Trophoblast cell (in vitro differentiated cells and primary cell): Measurements from ENCODE around the gene PLA2G15.
A peak's percentile ranks its signal among the peaks of the same experiment; 100 is the strongest.

Experiments used
- DNase-seq, 2 donors: peaks; one replicate each; pipeline ENCODE4 v3.0.0-alpha.2; 2016
- H2AFZ ChIP-seq: 2 replicates; pipeline ENCODE4 v1.6.1; 2013; ENCODE audit warnings: low read length, moderate library complexity, mild to moderate bottlenecking; ENCODE audit not compliant: insufficient read depth, poor library complexity
- H2AK5ac ChIP-seq: 2 replicates; pipeline ENCODE4 v1.6.1; 2013; ENCODE audit warnings: mild to moderate bottlenecking, low read length
- H2BK120ac ChIP-seq: 2 replicates; pipeline ENCODE4 v1.6.1; 2013; ENCODE audit warnings: low read length, mild to moderate bottlenecking, moderate library complexity; ENCODE audit not compliant: insufficient read depth, poor library complexity
- H2BK12ac ChIP-seq: 2 replicates; pipeline ENCODE4 v1.6.1; 2013; ENCODE audit warnings: mild to moderate bottlenecking, low read length, moderate library complexity
- H2BK5ac ChIP-seq: 2 replicates; pipeline ENCODE4 v1.6.1; 2013; ENCODE audit warnings: low read length, low read depth, moderate library complexity, mild to moderate bottlenecking; ENCODE audit not compliant: poor library complexity
- H3K14ac ChIP-seq: 2 replicates; pipeline ENCODE4 v1.6.1; 2013; ENCODE audit warnings: mild to moderate bottlenecking, low read length
- H3K18ac ChIP-seq: 2 replicates; pipeline ENCODE4 v1.6.1; 2013; ENCODE audit warnings: mild to moderate bottlenecking, low read length
- H3K23ac ChIP-seq: 2 replicates; pipeline ENCODE4 v1.6.1; 2013; ENCODE audit warnings: low read length
- H3K27ac ChIP-seq: 2 replicates; pipeline ENCODE4 v1.5.1; 2013; ENCODE audit warnings: low read depth, mild to moderate bottlenecking, inconsistent platforms, low read length, moderate library complexity
- H3K27me3 ChIP-seq: 2 replicates; pipeline ENCODE4 v1.6.1; 2013; ENCODE audit warnings: inconsistent platforms, mild to moderate bottlenecking, low read length, moderate library complexity; ENCODE audit not compliant: insufficient read depth
- H3K36me3 ChIP-seq, 2 experiments: 1 replicate in 1 of 2; 2 replicates in 1 of 2; pipeline ENCODE4 v1.6.1; 2013; ENCODE audit warnings: low read length in 2 of 2, mild to moderate bottlenecking in 2 of 2, moderate library complexity in 1 of 2; ENCODE audit not compliant: insufficient read depth in 2 of 2, control insufficient read depth in 1 of 2
- H3K4ac ChIP-seq: 2 replicates; pipeline ENCODE4 v1.6.1; 2013; ENCODE audit warnings: low read depth, mild to moderate bottlenecking, low read length, moderate library complexity
- H3K4me1 ChIP-seq, 2 experiments: 1 replicate in 1 of 2; 2 replicates in 1 of 2; pipeline ENCODE4 v1.6.1; 2013; ENCODE audit warnings: low read length in 2 of 2, mild to moderate bottlenecking in 2 of 2, moderate library complexity in 1 of 2; ENCODE audit not compliant: insufficient read depth in 2 of 2, control insufficient read depth in 1 of 2
- H3K4me2 ChIP-seq: 2 replicates; pipeline ENCODE4 v1.6.1; 2013; ENCODE audit warnings: inconsistent platforms, mild to moderate bottlenecking, low read length, moderate library complexity
- H3K4me3 ChIP-seq: 2 replicates; pipeline ENCODE4 v1.5.1; 2013; ENCODE audit warnings: mild to moderate bottlenecking, low read depth, low read length, inconsistent platforms
- H3K79me1 ChIP-seq: one replicate; pipeline ENCODE4 v1.6.1; 2013; ENCODE audit warnings: low read length
- H3K79me2 ChIP-seq: 2 replicates; pipeline ENCODE4 v1.6.1; 2013; ENCODE audit warnings: low read length, mild to moderate bottlenecking; ENCODE audit not compliant: control insufficient read depth, insufficient read depth, poor library complexity
- H3K9ac ChIP-seq: 2 replicates; pipeline ENCODE4 v1.6.1; 2013; ENCODE audit warnings: mild to moderate bottlenecking, low read length
- H3K9me3 ChIP-seq: 2 replicates; pipeline ENCODE4 v1.6.1; 2013; ENCODE audit warnings: low read depth, mild to moderate bottlenecking, control low read depth, inconsistent platforms, low read length; ENCODE audit not compliant: insufficient read depth
- H4K12ac ChIP-seq: 2 replicates; pipeline ENCODE4 v1.6.1; 2013; ENCODE audit warnings: low read depth, mild to moderate bottlenecking, low read length, moderate library complexity
- H4K8ac ChIP-seq: 2 replicates; pipeline ENCODE4 v1.6.1; 2013; ENCODE audit warnings: low read depth, mild to moderate bottlenecking, low read length, moderate library complexity
- H4K91ac ChIP-seq: one replicate; pipeline ENCODE4 v1.6.1; 2013; ENCODE audit warnings: low read depth, mild to moderate bottlenecking, low read length, moderate library complexity
- WGBS: extraction: QIAGEN DNeasy Blood & Tissue Kit; methylation state at CpG from one replicate; pipeline ENCODE4 v1.1.7; 2013; ENCODE audit warnings: missing lambda C conversion rate; ENCODE audit not compliant: insufficient read length, insufficient coverage; ENCODE audit errors: extremely low coverage; 5-methylcytosine and 5-hydroxymethylcytosine counted together

Gene PLA2G15

GRCh38 chr16:68217506-68217905 lies 27.7 kb upstream of the PLA2G15 start:
- H3K4me2 ChIP-seq = no peak overlapping the region
- no peak overlapping the region for H2AK5ac ChIP-seq
- no peak overlapping the region for H3K27ac ChIP-seq
- H2BK12ac ChIP-seq = no peak overlapping the region
- H3K14ac ChIP-seq = no peak overlapping the region
- H3K4ac ChIP-seq = no peak overlapping the region
- H3K79me1 ChIP-seq = no peaks in the 10 kb centered on the region
- no peak for DNase-seq
- no peaks in the 10 kb centered on the region for H3K79me2 ChIP-seq
- peaks cover 0 to 3% of the 10 kb centered on the region in 2 experiments for H3K4me1 ChIP-seq
- no peak overlapping the region for H2BK120ac ChIP-seq
- no peak overlapping the region for H4K12ac ChIP-seq
- no peaks in the 10 kb centered on the region for H3K36me3 ChIP-seq
- H3K9ac ChIP-seq = no peak overlapping the region
- no peak overlapping the region for H4K8ac ChIP-seq
- H3K27me3 ChIP-seq = no peaks in the 10 kb centered on the region
- WGBS = no CpG with 5 or more reads among the region's 4 CpGs
- H4K91ac ChIP-seq = no peak overlapping the region
- H3K18ac ChIP-seq = no peak overlapping the region
- no peak overlapping the region for H2AFZ ChIP-seq
- H3K23ac ChIP-seq = no peak overlapping the region
- no peak overlapping the region for H3K4me3 ChIP-seq
- H2BK5ac ChIP-seq = no peak overlapping the region
- no peaks in the 10 kb centered on the region for H3K9me3 ChIP-seq

- no CpG with 5 or more reads among the region's 6 CpGs for WGBS
- Histone ChIP-seq H3K79me2 (no peaks in the 10 kb centered on the region), H2AK5ac (no peak overlapping the region), H3K4me3 (no peak overlapping the region), H3K4me1 (peaks cover 0 to 3% of the 10 kb centered on the region in 2 experiments), H3K27me3 (no peaks in the 10 kb centered on the region), H3K36me3 (no peaks in the 10 kb centered on the region), H4K12ac (peak overlapping the region; percentile 12), H3K14ac (no peak overlapping the region), H3K9ac (no peak overlapping the region), H2BK120ac (no peak overlapping the region), H3K23ac (no peak overlapping the region), H3K4ac (no peak overlapping the region), H3K27ac (no peak overlapping the region), H3K18ac (no peak overlapping the region), H3K4me2 (no peak overlapping the region), H3K9me3 (no peaks in the 10 kb centered on the region), H4K91ac (no peak overlapping the region), H2BK12ac (no peak overlapping the region), H4K8ac (no peak overlapping the region), H2BK5ac (no peak overlapping the region), H2AFZ (no peak overlapping the region), H3K79me1 (no peaks in the 10 kb centered on the region)
- peak; percentile 20 to 39 for DNase-seq
These were observed 25.3 kb upstream of the PLA2G15 start for GRCh38 chr16:68219725-68220351.

GRCh38 chr16:68223072-68223471 lies 22.1 kb upstream of the PLA2G15 start:
- no peak overlapping the region for H3K14ac ChIP-seq
- H4K8ac ChIP-seq = no peak overlapping the region
- H3K79me1 ChIP-seq = no peaks in the 10 kb centered on the region

DNA sequence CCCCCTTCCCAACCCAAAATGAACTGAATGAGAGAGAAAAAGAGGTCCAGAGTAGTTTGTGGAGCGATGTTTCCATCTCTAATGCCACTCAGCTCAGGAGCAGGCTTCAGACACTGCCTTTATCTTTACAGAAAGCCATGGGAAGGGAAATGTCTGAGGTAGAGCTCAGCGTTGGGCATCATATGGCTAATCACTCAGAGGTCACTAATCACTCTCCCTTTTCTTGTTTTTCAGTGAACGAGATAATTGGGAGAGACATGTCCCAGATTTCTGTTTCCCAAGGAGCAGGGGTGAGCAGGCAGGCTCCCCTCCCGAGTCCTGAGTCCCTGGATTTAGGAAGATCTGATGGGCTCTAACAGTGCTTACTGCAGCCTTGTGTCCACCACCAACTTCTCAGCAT lies 19.1 kb upstream of the PLA2G15 start:
- H3K9ac ChIP-seq = no peak overlapping the region
- no peak overlapping the region for H3K4ac ChIP-seq
- H4K8ac ChIP-seq = no peak overlapping the region
- H2AK5ac ChIP-seq = no peak overlapping the region
- no CpG with 5 or more reads among the region's 4 CpGs for WGBS
- no peak overlapping the region for H2AFZ ChIP-seq
- H2BK120ac ChIP-seq = no peak overlapping the region
- no peaks in the 10 kb centered on the region for H3K4me1 ChIP-seq
- no peak overlapping the region for H3K27ac ChIP-seq
- no peak for DNase-seq
- H3K14ac ChIP-seq = no peak overlapping the region
- H4K12ac ChIP-seq = no peak overlapping the region
- no peak overlapping the region for H2BK12ac ChIP-seq
- no peak overlapping the region for H3K4me3 ChIP-seq
- H3K36me3 ChIP-seq = peaks cover 19 to 24% of the 10 kb centered on the region in 2 experiments
- H2BK5ac ChIP-seq = no peak overlapping the region
- no peaks in the 10 kb centered on the region for H3K9me3 ChIP-seq
- no peaks in the 10 kb centered on the region for H3K27me3 ChIP-seq
- no peaks in the 10 kb centered on the region for H3K79me1 ChIP-seq
- H4K91ac ChIP-seq = no peak overlapping the region
- no peak overlapping the region for H3K18ac ChIP-seq
- no peak overlapping the region for H3K4me2 ChIP-seq
- no peaks in the 10 kb centered on the region for H3K79me2 ChIP-seq
- H3K23ac ChIP-seq = no peak overlapping the region

More at GRCh38 chr16:68223072-68223471, 22.1 kb upstream of the PLA2G15 start:
- H3K4me1 ChIP-seq = peaks cover 0 to 3% of the 10 kb centered on the region in 2 experiments
- DNase-seq = no peak
- no peak overlapping the region for H4K12ac ChIP-seq
- H4K91ac ChIP-seq = no peak overlapping the region
- H3K79me2 ChIP-seq = no peaks in the 10 kb centered on the region
- H3K9me3 ChIP-seq = no peaks in the 10 kb centered on the region
- H3K4me2 ChIP-seq = no peak overlapping the region
- H3K4ac ChIP-seq = no peak overlapping the region
- H3K18ac ChIP-seq = no peak overlapping the region
- H2BK5ac ChIP-seq = no peak overlapping the region
- no CpG with 5 or more reads among the region's 1 CpG for WGBS
- no peak overlapping the region for H2BK12ac ChIP-seq
- H3K4me3 ChIP-seq = no peak overlapping the region
- no peak overlapping the region for H3K27ac ChIP-seq
- peaks cover 0 to 2% of the 10 kb centered on the region in 2 experiments for H3K36me3 ChIP-seq
- no peaks in the 10 kb centered on the region for H3K27me3 ChIP-seq
- H3K9ac ChIP-seq = no peak overlapping the region
- H2AFZ ChIP-seq = no peak overlapping the region
- H2AK5ac ChIP-seq = no peak overlapping the region
- no peak overlapping the region for H3K23ac ChIP-seq
- H2BK120ac ChIP-seq = no peak overlapping the region
